Kidney (tissue), 14 donors: ENCODE data around the gene EXPH5. TPM values are rescaled to one million over a fixed set of nuclear protein-coding genes. Genes with fewer than 3 reads are reported as not detected.
A peak's percentile ranks its signal among the peaks of the same experiment; 100 is the strongest.

Experiments
- DNase-seq, 5 donors: peaks; one replicate each; pipeline ENCODE4 v3.0.0-alpha.2; 2013 to 2020
- FAIRE-seq: peaks from 2 replicates; lab custom pipeline; 2012; peaks lifted over from hg19 to GRCh38; lab: Jason Lieb, UNC
- H3K27ac ChIP-seq, 2 donors: one replicate each; pipeline ENCODE4 v1.7.0; 2013; ENCODE audit warnings: low read depth in 2 of 2, low read length in 2 of 2, inconsistent platforms in 1 of 2
- H3K27me3 ChIP-seq: one replicate; pipeline ENCODE4 v1.7.1; 2013; ENCODE audit warnings: low read length, inconsistent platforms; ENCODE audit not compliant: control insufficient read depth, insufficient read depth
- H3K36me3 ChIP-seq, 3 donors: one replicate each; pipeline versions ENCODE4 v1.7.0 to v1.7.1; 2013; ENCODE audit warnings: low read length in 3 of 3, control low read depth in 1 of 3, inconsistent platforms in 1 of 3; ENCODE audit not compliant: insufficient read depth in 3 of 3, control insufficient read depth in 2 of 3
- H3K4me1 ChIP-seq, 3 donors: one replicate each; pipeline versions ENCODE4 v1.7.0 to v1.7.1; 2013; ENCODE audit warnings: low read length in 3 of 3, inconsistent platforms in 1 of 3, low read depth in 1 of 3; ENCODE audit not compliant: control insufficient read depth in 2 of 3, insufficient read depth in 2 of 3
- H3K4me3 ChIP-seq, 3 donors: one replicate each; pipeline versions ENCODE4 v1.7.0 to v1.8.1; 2013; ENCODE audit warnings: low read length in 3 of 3, control low read depth in 1 of 3, inconsistent platforms in 1 of 3
- H3K9ac ChIP-seq, 3 donors: one replicate each; pipeline versions ENCODE4 v1.7.0 to v1.7.1; 2013; ENCODE audit warnings: low read length in 3 of 3, control low read depth in 1 of 3, inconsistent platforms in 1 of 3
- H3K9me3 ChIP-seq, 3 donors: one replicate each; pipeline versions ENCODE4 v1.7.0 to v1.7.1; 2013; ENCODE audit warnings: low read length in 3 of 3, control low read depth in 1 of 3, inconsistent platforms in 1 of 3; ENCODE audit not compliant: control insufficient read depth in 2 of 3, insufficient read depth in 1 of 3
- intact Hi-C: fragments of 100-400 bp; cut with DNase I; formaldehyde crosslinking; loops from one replicate; pipeline ENCODE4 v1.11.1; 2022
- polyA plus RNA-seq: library from polyadenylated mRNA; stranded (reverse); fragments of 350-450 nt; fragmentation: Illumina TruSeq; extraction: RNeasy Lipid Tissue Mini Kit (QIAGEN cat#74804); gene quantifications from one replicate; pipeline ENCODE4 v1.2.3, GENCODE V29; 2014; ENCODE audit warnings: low read depth, low replicate concordance; ENCODE audit not compliant: insufficient read depth
- total RNA-seq: library from RNA; stranded (reverse); fragmentation: NEBNext Ultra II Directional; extraction: Animal tissue kit (Norgen Biotek cat#: 25700); gene quantifications from one replicate; pipeline ENCODE4 v1.2.1, GENCODE V29; 2021
- TF ChIP-seq, protein P1 (sequence below): IDR thresholded peaks from 3 replicates; pipeline ENCODE4 v1.5.1; 2012; ENCODE audit warnings: mild to moderate bottlenecking, moderate library complexity, borderline replicate concordance; ENCODE audit not compliant: insufficient read depth; ENCODE audit errors: extremely low read depth
- donor health status: control.
- donor health status: control.
- donor health status: control.
- donor health status: control.
- donor health status: control.
- donor health status: DM: yes; HTN: yes; CAD: no.
- donor health status: Normal renal cell carcinoma (clear cell type).

EXPH5 gene
- total and polyA plus RNA-seq, 2 donors from 2014 or later, result 2.2 to 9.5 TPM

DNA sequence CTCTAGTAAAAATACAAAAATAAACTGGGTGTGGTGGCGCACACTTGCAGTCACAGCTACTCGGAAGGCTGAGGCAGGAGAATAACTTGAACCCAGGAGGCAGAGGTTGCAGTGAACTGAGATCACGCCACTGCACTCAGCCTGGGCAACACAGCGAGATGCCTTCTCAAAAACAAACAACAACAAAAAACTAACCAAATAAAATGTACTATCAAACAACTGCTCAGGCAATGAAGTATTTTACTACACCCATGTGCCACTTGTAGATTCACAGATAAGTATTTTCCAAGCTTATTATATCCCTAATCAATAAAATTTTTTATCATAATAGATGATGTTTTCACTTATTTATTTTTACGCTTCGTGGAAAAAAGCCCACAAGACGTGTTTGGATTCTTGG, 127.2 kb downstream of the EXPH5 start:
- peak overlapping the region; percentile 90 to 93 (median 91) for H3K4me3 ChIP-seq
- FAIRE-seq, result peak; percentile 32
- no peaks in the 10 kb centered on the region for H3K36me3 ChIP-seq
- H3K4me1 ChIP-seq, result no peaks in the 10 kb centered on the region
- no peaks in the 10 kb centered on the region for H3K27me3 ChIP-seq
- intact Hi-C loops, result no loop called here
- H3K9me3 ChIP-seq, result no peaks in the 10 kb centered on the region
- peak overlapping the region; percentile 99 to 100 for H3K27ac ChIP-seq
- DNase-seq, result peak in 2 of 5 donors; percentile 3 to 35
- TF ChIP-seq, protein P1, sequence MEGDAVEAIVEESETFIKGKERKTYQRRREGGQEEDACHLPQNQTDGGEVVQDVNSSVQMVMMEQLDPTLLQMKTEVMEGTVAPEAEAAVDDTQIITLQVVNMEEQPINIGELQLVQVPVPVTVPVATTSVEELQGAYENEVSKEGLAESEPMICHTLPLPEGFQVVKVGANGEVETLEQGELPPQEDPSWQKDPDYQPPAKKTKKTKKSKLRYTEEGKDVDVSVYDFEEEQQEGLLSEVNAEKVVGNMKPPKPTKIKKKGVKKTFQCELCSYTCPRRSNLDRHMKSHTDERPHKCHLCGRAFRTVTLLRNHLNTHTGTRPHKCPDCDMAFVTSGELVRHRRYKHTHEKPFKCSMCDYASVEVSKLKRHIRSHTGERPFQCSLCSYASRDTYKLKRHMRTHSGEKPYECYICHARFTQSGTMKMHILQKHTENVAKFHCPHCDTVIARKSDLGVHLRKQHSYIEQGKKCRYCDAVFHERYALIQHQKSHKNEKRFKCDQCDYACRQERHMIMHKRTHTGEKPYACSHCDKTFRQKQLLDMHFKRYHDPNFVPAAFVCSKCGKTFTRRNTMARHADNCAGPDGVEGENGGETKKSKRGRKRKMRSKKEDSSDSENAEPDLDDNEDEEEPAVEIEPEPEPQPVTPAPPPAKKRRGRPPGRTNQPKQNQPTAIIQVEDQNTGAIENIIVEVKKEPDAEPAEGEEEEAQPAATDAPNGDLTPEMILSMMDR, result no peak
- peak overlapping the region; percentile 91 to 100 (median 92) for H3K9ac ChIP-seq

Other genes with a start within 250 kb of the EXPH5 start
- 1.1 TPM for gene C11orf65, start 126.2 kb downstream of the EXPH5 start, total RNA-seq
- 1.2 TPM for gene C11orf65, start 126.2 kb downstream of the EXPH5 start, polyA plus RNA-seq
- 22.0 TPM for gene POGLUT3, start 95.4 kb downstream of the EXPH5 start, total RNA-seq
- 13.6 TPM for gene POGLUT3, start 95.4 kb downstream of the EXPH5 start, polyA plus RNA-seq
- 24.8 TPM for gene DDX10, start 71.3 kb upstream of the EXPH5 start, total RNA-seq
- gene DDX10, start 71.3 kb upstream of the EXPH5 start, polyA plus RNA-seq, result 79.2 TPM